Mesothelial cell of epicardium (in vitro differentiated cells): Measurements from ENCODE around the gene ATPAF1. TPM values are rescaled to one million over a fixed set of nuclear protein-coding genes. Genes with fewer than 3 reads are reported as not detected.

Experiments
- DNase-seq, 2 experiments: peaks; one replicate each; pipeline ENCODE4 v3.0.0; 2021; ENCODE audit warnings: low spot score in 2 of 2; ENCODE audit not compliant: unreplicated experiment in 2 of 2
- H3K27ac Mint-ChIP-seq: 2 replicates; pipeline ENCODE4 v1.8.0; 2021; ENCODE audit warnings: mixed read lengths
- H3K27me3 Mint-ChIP-seq: 2 replicates; pipeline ENCODE4 v1.8.0; 2021; ENCODE audit warnings: low read depth, mixed read lengths
- H3K36me3 Mint-ChIP-seq: 2 replicates; pipeline ENCODE4 v1.8.0; 2021; ENCODE audit warnings: mixed read lengths
- H3K4me1 Mint-ChIP-seq: 2 replicates; pipeline ENCODE4 v1.8.0; 2021; ENCODE audit warnings: mixed read lengths
- H3K4me3 Mint-ChIP-seq: 2 replicates; pipeline ENCODE4 v1.8.0; 2021; ENCODE audit warnings: mild to moderate bottlenecking, moderate library complexity, mixed read lengths
- H3K9me3 Mint-ChIP-seq: 2 replicates; pipeline ENCODE4 v1.8.0; 2021; ENCODE audit warnings: mixed read lengths
- total RNA-seq: library from RNA; stranded (reverse); gene quantifications from 3 replicates; pipeline ENCODE4 v1.2.1, GENCODE V29; 2021
- TF ChIP-seq, protein P1 (sequence below): fragments of 200-600 bp; sonication (generic); IDR thresholded peaks from one replicate; pipeline ENCODE4 v1.5.0; 2021; ENCODE audit warnings: antibody characterized with exemption; ENCODE audit not compliant: unreplicated experiment

ATPAF1 gene
- total RNA-seq, 1 donor from 2014 or later, result 38.4 TPM

DNA sequence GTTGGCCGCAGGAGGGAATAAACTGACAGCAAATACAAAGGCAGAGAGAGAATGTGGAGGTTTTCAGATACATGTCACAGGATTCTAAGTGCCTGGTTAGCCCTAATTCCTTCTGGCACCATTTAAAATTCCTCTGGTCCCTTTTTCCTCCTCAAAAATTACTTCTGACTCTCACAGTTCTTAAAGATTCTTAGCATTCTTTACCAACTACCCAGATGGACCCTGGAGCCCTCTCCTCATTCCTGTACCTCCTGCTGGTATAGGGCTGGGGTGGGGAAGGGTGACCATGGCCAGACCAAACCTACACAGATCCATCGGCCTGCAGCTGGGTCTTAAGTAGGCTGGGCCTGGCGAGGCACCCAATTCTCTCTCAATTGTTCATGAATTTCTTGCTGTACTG lies 71.3 kb downstream of the ATPAF1 start:
- TF ChIP-seq, protein P1, sequence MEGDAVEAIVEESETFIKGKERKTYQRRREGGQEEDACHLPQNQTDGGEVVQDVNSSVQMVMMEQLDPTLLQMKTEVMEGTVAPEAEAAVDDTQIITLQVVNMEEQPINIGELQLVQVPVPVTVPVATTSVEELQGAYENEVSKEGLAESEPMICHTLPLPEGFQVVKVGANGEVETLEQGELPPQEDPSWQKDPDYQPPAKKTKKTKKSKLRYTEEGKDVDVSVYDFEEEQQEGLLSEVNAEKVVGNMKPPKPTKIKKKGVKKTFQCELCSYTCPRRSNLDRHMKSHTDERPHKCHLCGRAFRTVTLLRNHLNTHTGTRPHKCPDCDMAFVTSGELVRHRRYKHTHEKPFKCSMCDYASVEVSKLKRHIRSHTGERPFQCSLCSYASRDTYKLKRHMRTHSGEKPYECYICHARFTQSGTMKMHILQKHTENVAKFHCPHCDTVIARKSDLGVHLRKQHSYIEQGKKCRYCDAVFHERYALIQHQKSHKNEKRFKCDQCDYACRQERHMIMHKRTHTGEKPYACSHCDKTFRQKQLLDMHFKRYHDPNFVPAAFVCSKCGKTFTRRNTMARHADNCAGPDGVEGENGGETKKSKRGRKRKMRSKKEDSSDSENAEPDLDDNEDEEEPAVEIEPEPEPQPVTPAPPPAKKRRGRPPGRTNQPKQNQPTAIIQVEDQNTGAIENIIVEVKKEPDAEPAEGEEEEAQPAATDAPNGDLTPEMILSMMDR, result no peak
- Mint-ChIP-seq H3K27ac (no peak overlapping the region), H3K36me3 (peaks cover 14% of the 10 kb centered on the region), H3K4me1 (peaks cover 10% of the 10 kb centered on the region), H3K4me3 (no peak overlapping the region), H3K27me3 (no peaks in the 10 kb centered on the region), H3K9me3 (no peaks in the 10 kb centered on the region)
- no peak for DNase-seq

DNA sequence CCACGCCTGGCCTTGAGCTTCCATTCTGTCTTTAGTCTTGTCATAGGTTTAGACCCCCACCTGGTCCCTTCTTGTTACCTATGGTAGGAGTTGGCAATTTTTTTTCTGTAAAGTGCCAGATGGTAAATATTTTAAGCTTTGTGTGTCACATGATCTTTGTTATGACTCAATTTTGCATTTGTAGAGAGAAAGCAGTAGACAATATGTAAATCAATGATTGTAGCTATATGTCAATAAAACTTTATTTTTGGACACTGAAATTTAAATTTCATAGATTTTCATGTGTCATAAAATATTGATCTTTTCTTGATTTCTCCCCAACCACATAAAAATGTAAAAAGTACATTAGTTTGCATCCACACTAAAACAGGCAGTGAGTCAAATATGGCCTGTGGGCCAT lies 72.1 kb downstream of the ATPAF1 start:
- TF ChIP-seq, protein P1, result no peak
- H3K9me3 Mint-ChIP-seq, result no peaks in the 10 kb centered on the region
- H3K36me3 Mint-ChIP-seq, result peaks cover 20% of the 10 kb centered on the region
- H3K27me3 Mint-ChIP-seq, result no peaks in the 10 kb centered on the region
- no peak overlapping the region for H3K27ac Mint-ChIP-seq
- H3K4me3 Mint-ChIP-seq, result no peak overlapping the region
- DNase-seq, result no peak
- H3K4me1 Mint-ChIP-seq, result peaks cover 4% of the 10 kb centered on the region

DNA sequence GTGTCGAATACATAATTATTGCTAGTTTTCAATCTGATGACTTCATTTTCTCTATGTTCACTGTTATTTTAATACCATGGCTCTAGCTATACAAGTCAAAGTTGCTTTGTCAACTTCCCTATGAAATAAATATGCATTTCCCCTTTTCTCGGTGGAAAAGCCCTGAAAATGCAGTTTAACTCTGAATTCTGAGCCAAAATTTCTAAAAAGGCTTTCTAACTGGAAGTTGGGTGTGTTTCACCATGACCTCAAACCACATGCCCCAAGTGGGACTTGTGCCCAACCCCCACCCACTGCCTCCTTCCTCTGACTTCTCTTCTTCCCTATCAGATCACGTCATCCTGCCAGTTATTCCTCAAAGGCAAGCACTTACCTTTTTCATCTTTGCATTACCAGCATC lies 73.0 kb downstream of the ATPAF1 start:
- Mint-ChIP-seq H3K27me3 (no peaks in the 10 kb centered on the region), H3K4me3 (no peak overlapping the region), H3K36me3 (peaks cover 23% of the 10 kb centered on the region), H3K4me1 (peaks cover 4% of the 10 kb centered on the region), H3K27ac (no peak overlapping the region), H3K9me3 (no peaks in the 10 kb centered on the region)
- TF ChIP-seq, protein P1, result no peak
- DNase-seq, result no peak

DNA sequence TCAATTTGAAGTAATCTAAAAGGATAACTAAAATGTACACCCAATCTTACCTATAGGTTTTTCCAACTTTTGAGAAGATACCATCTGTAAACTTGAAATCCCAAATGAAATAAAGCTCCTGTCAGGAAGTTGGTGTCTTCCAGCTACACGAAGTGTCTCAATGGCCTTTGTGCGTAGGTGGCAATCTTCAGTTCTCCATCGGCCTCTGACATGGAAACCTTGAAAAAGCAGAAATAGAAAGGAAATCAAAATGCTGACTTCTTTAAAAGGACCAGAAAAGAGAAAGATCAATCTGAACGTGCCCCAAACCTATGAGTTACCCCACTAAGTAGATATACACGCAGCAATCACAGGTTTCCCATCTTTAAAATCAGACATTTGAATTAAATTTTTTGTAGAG lies 74.1 kb downstream of the ATPAF1 start:
- Mint-ChIP-seq H3K4me3 (no peak overlapping the region), H3K36me3 (peaks cover 23% of the 10 kb centered on the region), H3K27ac (no peak overlapping the region), H3K4me1 (no peaks in the 10 kb centered on the region), H3K27me3 (no peaks in the 10 kb centered on the region), H3K9me3 (no peaks in the 10 kb centered on the region)
- TF ChIP-seq, protein P1, result no peak
- DNase-seq, result no peak

DNA sequence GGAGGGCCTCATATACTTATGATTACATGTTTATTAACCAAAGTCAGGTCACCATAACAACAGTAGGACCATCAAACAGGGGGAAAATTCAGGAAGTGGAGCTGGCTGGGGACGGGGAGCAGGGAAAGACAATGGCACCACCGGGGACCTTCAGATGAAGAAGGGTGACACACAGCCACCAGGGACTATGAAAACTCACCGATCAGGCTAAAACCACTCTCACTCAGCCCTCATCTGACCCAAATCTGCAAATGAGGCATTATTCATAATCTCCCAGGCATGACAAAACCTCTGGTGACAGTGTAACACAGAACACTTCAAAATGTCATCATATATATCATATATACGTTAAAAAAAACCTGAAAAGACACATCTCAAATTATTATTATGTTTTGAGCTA lies 75.3 kb downstream of the ATPAF1 start:
- no peaks in the 10 kb centered on the region for H3K4me1 Mint-ChIP-seq
- peaks cover 26% of the 10 kb centered on the region for H3K36me3 Mint-ChIP-seq
- DNase-seq, result no peak
- no peaks in the 10 kb centered on the region for H3K9me3 Mint-ChIP-seq
- TF ChIP-seq, protein P1, result no peak
- H3K27me3 Mint-ChIP-seq, result no peaks in the 10 kb centered on the region
- no peak overlapping the region for H3K4me3 Mint-ChIP-seq
- H3K27ac Mint-ChIP-seq, result no peak overlapping the region

DNA sequence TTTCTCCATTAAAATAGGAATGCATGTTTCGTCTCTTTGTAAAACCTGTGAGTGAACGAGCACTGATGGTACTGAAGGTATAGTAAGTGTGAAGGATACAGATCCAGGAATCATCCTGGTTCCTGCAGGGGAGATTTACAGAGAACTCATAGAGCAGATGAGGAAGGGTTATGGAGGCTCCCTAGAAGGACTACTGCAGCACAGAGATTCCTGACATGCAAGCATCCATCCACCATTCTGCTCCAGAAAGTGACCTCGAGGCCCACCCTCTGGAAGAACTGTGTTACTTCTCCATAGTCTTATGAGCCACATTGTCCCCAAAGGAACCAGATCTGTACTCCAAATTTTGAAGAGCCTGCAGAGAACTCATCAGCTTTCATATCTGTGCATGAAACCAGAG lies 78.6 kb downstream of the ATPAF1 start:
- no peaks in the 10 kb centered on the region for H3K9me3 Mint-ChIP-seq
- H3K36me3 Mint-ChIP-seq, result peaks cover 27% of the 10 kb centered on the region
- H3K27me3 Mint-ChIP-seq, result no peaks in the 10 kb centered on the region

More for the DNA sequence above, 78.6 kb downstream of the ATPAF1 start:
- TF ChIP-seq, protein P1, result no peak
- Mint-ChIP-seq H3K4me1 (no peaks in the 10 kb centered on the region), H3K4me3 (no peak overlapping the region), H3K27ac (no peak overlapping the region)
- no peak for DNase-seq
